Mesenchymal stem cell (in vitro differentiated cells and primary cell): ENCODE data around the gene RBM15B.

ENCODE experiments used
- DNase-seq: peaks from one replicate; pipeline ENCODE4 v3.0.0-alpha.2; 2013
- H2AFZ ChIP-seq: one replicate; pipeline ENCODE4 v1.6.1; 2013; ENCODE audit warnings: low read depth, mild to moderate bottlenecking, control low read depth, inconsistent platforms, low read length, moderate library complexity
- H2AK5ac ChIP-seq: 2 replicates; pipeline ENCODE4 v1.6.1; 2013; ENCODE audit warnings: low read length, moderate library complexity, mild to moderate bottlenecking, inconsistent platforms; ENCODE audit not compliant: severe bottlenecking
- H2BK120ac ChIP-seq: one replicate; pipeline ENCODE4 v1.6.1; 2013; ENCODE audit warnings: low read depth, mild to moderate bottlenecking, inconsistent platforms, low read length, moderate library complexity
- H2BK12ac ChIP-seq, 2 experiments: one replicate each; pipeline ENCODE4 v1.6.1; 2013; ENCODE audit warnings: inconsistent platforms in 2 of 2, low read length in 2 of 2, mild to moderate bottlenecking in 2 of 2, moderate library complexity in 2 of 2, control low read depth in 1 of 2
- H2BK15ac ChIP-seq: one replicate; pipeline ENCODE4 v1.6.1; 2013; ENCODE audit warnings: mild to moderate bottlenecking, low read depth, inconsistent platforms; ENCODE audit not compliant: poor library complexity, severe bottlenecking
- H2BK5ac ChIP-seq: 2 replicates; pipeline ENCODE4 v1.6.1; 2013; ENCODE audit warnings: low read depth, mild to moderate bottlenecking, low read length, control low read depth, inconsistent platforms; ENCODE audit not compliant: poor library complexity, severe bottlenecking
- H3K14ac ChIP-seq, 2 experiments: one replicate each; pipeline ENCODE4 v1.6.1; 2013; ENCODE audit warnings: inconsistent platforms in 2 of 2, low read length in 2 of 2, control low read depth in 1 of 2, mild to moderate bottlenecking in 1 of 2, moderate library complexity in 1 of 2
- H3K18ac ChIP-seq, 2 experiments: one replicate each; pipeline ENCODE4 v1.6.1; 2013; ENCODE audit warnings: inconsistent platforms in 2 of 2, low read length in 2 of 2, control low read depth in 1 of 2, low read depth in 1 of 2, mild to moderate bottlenecking in 1 of 2
- H3K23ac ChIP-seq, 2 experiments: one replicate each; pipeline ENCODE4 v1.6.1; 2013; ENCODE audit warnings: inconsistent platforms in 2 of 2, low read length in 2 of 2, mild to moderate bottlenecking in 2 of 2, moderate library complexity in 2 of 2, control low read depth in 1 of 2
- H3K27ac ChIP-seq: 2 replicates; pipeline ENCODE4 v1.5.1; 2013; ENCODE audit warnings: mild to moderate bottlenecking, moderate library complexity, low read length, control low read depth, inconsistent platforms; ENCODE audit not compliant: poor library complexity, severe bottlenecking
- H3K27me3 ChIP-seq, 2 experiments: 2 replicates each; pipeline versions ENCODE4 v1.6.1 to v1.7.0; 2013; ENCODE audit warnings: low read length in 2 of 2, mild to moderate bottlenecking in 2 of 2, moderate library complexity in 2 of 2, control low read depth in 1 of 2, inconsistent platforms in 1 of 2; ENCODE audit not compliant: control insufficient read depth in 1 of 2, insufficient read depth in 1 of 2
- H3K36me3 ChIP-seq, 2 experiments: 2 replicates each; pipeline versions ENCODE4 v1.6.1 to v1.7.0; 2013; ENCODE audit warnings: low read length in 2 of 2, control low read depth in 1 of 2, inconsistent platforms in 1 of 2, low read depth in 1 of 2, mild to moderate bottlenecking in 1 of 2; ENCODE audit not compliant: insufficient read depth in 2 of 2, control insufficient read depth in 1 of 2
- H3K4ac ChIP-seq, 2 experiments: one replicate each; pipeline ENCODE4 v1.6.1; 2013; ENCODE audit warnings: inconsistent platforms in 2 of 2, low read length in 2 of 2, mild to moderate bottlenecking in 2 of 2, moderate library complexity in 2 of 2, control low read depth in 1 of 2, low read depth in 1 of 2
- H3K4me1 ChIP-seq: 2 replicates; pipeline ENCODE4 v1.6.1; 2013; ENCODE audit warnings: low read depth, low read length, control low read depth; ENCODE audit not compliant: control insufficient read depth, insufficient read depth
- H3K4me2 ChIP-seq: 2 replicates; pipeline ENCODE4 v1.6.1; 2013; ENCODE audit warnings: low read length, mild to moderate bottlenecking, inconsistent platforms; ENCODE audit not compliant: poor library complexity, severe bottlenecking
- H3K4me3 ChIP-seq, 2 experiments: 2 replicates each; pipeline versions ENCODE4 v1.5.1 to v1.7.0; 2013; ENCODE audit warnings: low read length in 2 of 2, mild to moderate bottlenecking in 2 of 2, control low read depth in 1 of 2, low read depth in 1 of 2; ENCODE audit not compliant: insufficient read depth in 1 of 2
- H3K79me1 ChIP-seq: replicated peaks from 2 replicates; pipeline ENCODE4 v1.6.1; 2013; ENCODE audit warnings: mild to moderate bottlenecking, control low read depth, low read length, inconsistent platforms; ENCODE audit not compliant: poor library complexity, severe bottlenecking
- H3K9ac ChIP-seq: 2 replicates; pipeline ENCODE4 v1.7.0; 2013; ENCODE audit warnings: mild to moderate bottlenecking, low read length, moderate library complexity
- H3K9me3 ChIP-seq: 2 replicates; pipeline ENCODE4 v1.7.0; 2013; ENCODE audit warnings: mild to moderate bottlenecking, low read length; ENCODE audit not compliant: control insufficient read depth
- H4K8ac ChIP-seq: one replicate; pipeline ENCODE4 v1.6.1; 2013; ENCODE audit warnings: inconsistent platforms, mild to moderate bottlenecking, low read length, moderate library complexity
- H4K91ac ChIP-seq: one replicate; pipeline ENCODE4 v1.6.1; 2013; ENCODE audit warnings: mild to moderate bottlenecking, low read length, inconsistent platforms
- WGBS: methylation state at CpG from one replicate; pipeline ENCODE4 v1.1.7; 2013; ENCODE audit warnings: mixed read lengths; 5-methylcytosine and 5-hydroxymethylcytosine counted together

RBM15B gene

DNA sequence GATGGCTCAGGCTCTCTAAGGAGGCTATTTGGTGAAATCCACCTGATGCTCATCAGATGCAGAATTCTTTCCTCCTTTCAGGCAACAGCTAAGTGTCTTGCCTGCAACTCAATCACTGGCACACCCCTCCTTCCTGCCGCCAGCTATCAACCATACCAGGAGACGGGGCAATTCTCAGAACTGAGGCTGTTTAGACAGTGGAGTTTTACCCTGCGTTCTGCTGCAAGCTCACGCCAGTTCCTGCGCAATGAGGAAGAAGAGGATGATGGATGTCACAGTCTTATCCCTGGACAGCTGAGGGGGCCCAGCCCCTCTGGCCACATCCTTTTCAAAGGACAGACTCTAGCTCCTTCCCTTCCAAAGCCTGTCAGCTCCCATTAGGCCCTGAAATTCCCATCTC, 13.0 kb upstream of the RBM15B start:
- Histone ChIP-seq H2BK5ac (no peak overlapping the region), H3K9ac (no peak overlapping the region), H4K91ac (no peak overlapping the region), H3K27me3 (peaks cover 0 to 3% of the 10 kb centered on the region in 2 experiments), H3K4me3 (no peak overlapping the region), H3K79me1 (peaks cover 7% of the 10 kb centered on the region), H4K8ac (no peak overlapping the region), H3K4ac (no peak overlapping the region), H2AK5ac (no peak overlapping the region), H3K14ac (no peak overlapping the region), H3K9me3 (no peaks in the 10 kb centered on the region), H3K36me3 (no peaks in the 10 kb centered on the region), H2AFZ (no peak overlapping the region), H3K27ac (no peak overlapping the region), H2BK15ac (no peak overlapping the region), H2BK120ac (no peak overlapping the region), H3K4me1 (peaks cover 2% of the 10 kb centered on the region), H2BK12ac (no peak overlapping the region), H3K23ac (no peak overlapping the region), H3K4me2 (no peak overlapping the region), H3K18ac (no peak overlapping the region)
- 90% methylated on average over 5 of the region's 5 CpGs for WGBS
- no peak for DNase-seq

GRCh38 chr3:51378726-51379125, 12.4 kb upstream of the RBM15B start:
- no peak overlapping the region for H3K4me2 ChIP-seq
- no peaks in the 10 kb centered on the region for H3K36me3 ChIP-seq
- H2BK120ac ChIP-seq: no peak overlapping the region
- no peak overlapping the region for H2AK5ac ChIP-seq
- no peak overlapping the region for H3K9ac ChIP-seq
- H2BK12ac ChIP-seq: no peak overlapping the region
- 96% methylated on average over 2 of the region's 2 CpGs for WGBS
- no peaks in the 10 kb centered on the region for H3K9me3 ChIP-seq
- no peak overlapping the region for H3K18ac ChIP-seq
- no peak overlapping the region for H4K91ac ChIP-seq
- no peak overlapping the region for H2AFZ ChIP-seq
- no peak overlapping the region for H3K4ac ChIP-seq
- no peak for DNase-seq
- peaks cover 11% of the 10 kb centered on the region for H3K79me1 ChIP-seq
- peaks cover 2% of the 10 kb centered on the region for H3K4me1 ChIP-seq
- no peak overlapping the region for H2BK15ac ChIP-seq
- no peak overlapping the region for H3K4me3 ChIP-seq
- no peak overlapping the region for H3K23ac ChIP-seq
- no peak overlapping the region for H4K8ac ChIP-seq
- no peak overlapping the region for H3K14ac ChIP-seq
- H3K27ac ChIP-seq: no peak overlapping the region
- H3K27me3 ChIP-seq: no peaks in the 10 kb centered on the region
- H2BK5ac ChIP-seq: no peak overlapping the region

DNA sequence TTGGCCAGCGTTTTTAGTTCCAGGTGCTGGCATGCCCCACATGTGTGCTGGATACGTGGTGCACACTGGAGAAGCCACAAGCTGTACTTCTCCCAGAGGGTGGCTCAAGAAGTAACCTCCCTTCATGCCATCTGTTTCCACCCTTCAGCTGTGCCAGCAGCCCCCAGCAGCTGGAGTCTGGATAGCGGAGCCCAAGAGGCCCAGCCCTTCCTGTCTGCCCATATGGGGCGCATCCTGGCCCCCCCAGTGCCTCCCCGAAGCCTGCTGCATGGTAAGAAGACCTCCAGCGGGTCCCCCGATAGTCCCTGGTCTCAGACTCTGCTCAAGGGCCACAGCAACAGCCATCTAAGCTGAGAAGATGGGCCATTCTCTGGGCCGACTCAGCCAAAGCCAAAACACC, 11.8 kb upstream of the RBM15B start:
- 90% methylated on average over 8 of the region's 8 CpGs for WGBS
- no peaks in the 10 kb centered on the region for H3K9me3 ChIP-seq
- no peak overlapping the region for H4K91ac ChIP-seq
- DNase-seq: no peak
- H2BK5ac ChIP-seq: no peak overlapping the region
- no peaks in the 10 kb centered on the region for H3K27me3 ChIP-seq
- H3K9ac ChIP-seq: no peak overlapping the region
- H3K36me3 ChIP-seq: no peaks in the 10 kb centered on the region
- no peak overlapping the region for H2BK12ac ChIP-seq
- H2BK15ac ChIP-seq: no peak overlapping the region
- peaks cover 11% of the 10 kb centered on the region for H3K79me1 ChIP-seq
- H2BK120ac ChIP-seq: no peak overlapping the region
- no peak overlapping the region for H4K8ac ChIP-seq
- H3K27ac ChIP-seq: no peak overlapping the region
- no peak overlapping the region for H2AK5ac ChIP-seq
- no peak overlapping the region for H3K4ac ChIP-seq
- H3K4me3 ChIP-seq: no peak overlapping the region
- no peak overlapping the region for H3K4me2 ChIP-seq
- no peak overlapping the region for H3K14ac ChIP-seq
- H3K18ac ChIP-seq: no peak overlapping the region
- H2AFZ ChIP-seq: no peak overlapping the region
- H3K23ac ChIP-seq: no peak overlapping the region
- peaks cover 2% of the 10 kb centered on the region for H3K4me1 ChIP-seq

GRCh38 chr3:51379746-51380455, 11.2 kb upstream of the RBM15B start:
- Histone ChIP-seq H3K4ac (no peak overlapping the region), H3K9me3 (no peaks in the 10 kb centered on the region), H4K91ac (no peak overlapping the region), H3K18ac (no peak overlapping the region), H3K14ac (no peak overlapping the region), H3K4me2 (no peak overlapping the region), H2AK5ac (no peak overlapping the region), H3K36me3 (no peaks in the 10 kb centered on the region), H3K27ac (no peak overlapping the region), H2BK15ac (no peak overlapping the region), H3K79me1 (peaks cover 11% of the 10 kb centered on the region), H3K4me3 (no peak overlapping the region), H3K4me1 (peaks cover 2% of the 10 kb centered on the region), H2BK12ac (no peak overlapping the region), H2AFZ (no peak overlapping the region), H2BK5ac (no peak overlapping the region), H3K9ac (no peak overlapping the region), H4K8ac (no peak overlapping the region), H3K27me3 (no peaks in the 10 kb centered on the region), H2BK120ac (no peak overlapping the region), H3K23ac (no peak overlapping the region)
- no peak for DNase-seq
- WGBS: 87% methylated on average over 7 of the region's 8 CpGs
